Gastroesophageal sphincter (tissue), 3 donors: ENCODE results near the gene KRT83.

Source experiments
- POLR2A ChIP-seq, 2 donors: fragments of 450-650 bp; IDR thresholded peaks; one replicate each; pipeline ENCODE4 v1.6.1; 2017; ENCODE audit warnings: antibody characterized with exemption in 2 of 2, mild to moderate bottlenecking in 2 of 2, moderate library complexity in 1 of 2
- TF ChIP-seq, protein P1 (sequence below), 4 experiments: fragments of 200-600 bp in 2 of 4; fragments of 450-650 bp in 2 of 4; sonication (generic) in 1 of 4; IDR thresholded peaks; one replicate each; pipeline ENCODE4 v1.5.1; 2017 to 2019; ENCODE audit warnings: antibody characterized with exemption in 4 of 4, mild to moderate bottlenecking in 2 of 4, moderate library complexity in 2 of 4

DNA sequence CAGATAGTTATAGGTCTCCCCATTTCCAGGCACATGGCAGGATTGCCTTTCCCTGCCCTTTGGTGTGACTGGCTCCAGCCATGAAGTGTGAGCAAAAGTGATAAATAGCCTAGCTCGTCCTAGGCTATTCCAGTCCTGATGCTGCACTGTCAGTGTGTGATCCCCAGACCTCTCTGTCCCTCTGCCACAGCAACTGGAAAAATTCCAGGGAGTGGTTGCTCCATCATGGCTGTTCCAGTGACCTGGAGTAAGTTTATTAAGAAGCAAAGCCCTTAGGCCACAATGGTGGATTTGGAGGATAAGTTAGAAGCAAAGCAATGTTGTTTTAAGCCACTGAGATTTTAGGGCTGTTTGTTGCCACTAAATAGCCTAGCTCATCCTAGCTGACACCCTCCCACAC, 9.8 kb upstream of the KRT83 start:
- TF ChIP-seq, protein P1, sequence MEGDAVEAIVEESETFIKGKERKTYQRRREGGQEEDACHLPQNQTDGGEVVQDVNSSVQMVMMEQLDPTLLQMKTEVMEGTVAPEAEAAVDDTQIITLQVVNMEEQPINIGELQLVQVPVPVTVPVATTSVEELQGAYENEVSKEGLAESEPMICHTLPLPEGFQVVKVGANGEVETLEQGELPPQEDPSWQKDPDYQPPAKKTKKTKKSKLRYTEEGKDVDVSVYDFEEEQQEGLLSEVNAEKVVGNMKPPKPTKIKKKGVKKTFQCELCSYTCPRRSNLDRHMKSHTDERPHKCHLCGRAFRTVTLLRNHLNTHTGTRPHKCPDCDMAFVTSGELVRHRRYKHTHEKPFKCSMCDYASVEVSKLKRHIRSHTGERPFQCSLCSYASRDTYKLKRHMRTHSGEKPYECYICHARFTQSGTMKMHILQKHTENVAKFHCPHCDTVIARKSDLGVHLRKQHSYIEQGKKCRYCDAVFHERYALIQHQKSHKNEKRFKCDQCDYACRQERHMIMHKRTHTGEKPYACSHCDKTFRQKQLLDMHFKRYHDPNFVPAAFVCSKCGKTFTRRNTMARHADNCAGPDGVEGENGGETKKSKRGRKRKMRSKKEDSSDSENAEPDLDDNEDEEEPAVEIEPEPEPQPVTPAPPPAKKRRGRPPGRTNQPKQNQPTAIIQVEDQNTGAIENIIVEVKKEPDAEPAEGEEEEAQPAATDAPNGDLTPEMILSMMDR (IDR thresholded peaks at IDR 0.05) = no peak
- no peak for TF ChIP-seq POLR2A (IDR thresholded peaks at IDR 0.05)
